ENCODE measurements around the gene PABPC1L. TPM values are rescaled to one million over a fixed set of nuclear protein-coding genes. Genes with fewer than 3 reads are reported as not detected.

PABPC1L gene
- total and polyA plus RNA-seq, 8 donors, result 18.7 to 156 (median 28.1) TPM

GRCh38 chr20:44885392-44886265, 24.2 kb upstream of the PABPC1L start, which contains the start of gene YWHAB:
TSS of gene YWHAB (plus strand) at chr20:44885705. CDS start at chr20:44901534, 15,829 bp downstream.
- TF ChIP-seq CTCF (IDR thresholded peaks at IDR 0.05), result no peak
- DNase-seq, result peak; percentile 97 to 100 (median 99)
- 0 to 1% methylated on average over 54 to 88 of the region's 88 CpGs for WGBS, 2 donors
- intact Hi-C loops (cut with DNase I), result no loop called here
- Histone ChIP-seq H3K27me3 (no peaks in the 10 kb centered on the region), H3K4me1 (peaks cover 5 to 38% (median 31%) of the 10 kb centered on the region in 3 donors), H3K4me3 (peak within 1 kb of the TSS; percentile 99 to 100 (median 99)), H3K27ac (peak within 1 kb of the TSS; percentile 91 to 96 (median 94)), H3K36me3 (no peaks in the 10 kb centered on the region), H3K9me3 (no peaks in the 10 kb centered on the region)
- FAIRE-seq, result no peak
- peak; percentile 97 to 99 (median 98) for ATAC-seq

DNA sequence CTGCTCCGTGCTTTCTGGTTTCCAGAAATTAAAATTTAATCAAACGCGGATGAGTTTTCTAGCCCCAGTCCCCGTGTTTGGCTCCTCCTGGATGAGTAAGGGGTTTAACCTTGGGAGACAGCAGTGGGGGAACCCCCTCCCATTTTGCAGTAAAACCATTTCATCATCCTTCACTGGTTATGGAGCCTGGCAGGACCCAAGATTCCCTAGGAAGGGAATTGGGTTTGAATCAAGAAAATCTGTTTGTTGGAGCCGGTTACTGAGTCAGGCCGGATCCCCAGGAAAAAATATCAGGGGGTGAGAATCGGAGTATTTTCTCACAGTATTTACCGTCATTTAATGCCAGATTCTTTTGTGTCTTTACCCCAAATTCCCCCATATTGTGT, 23.6 kb upstream of the PABPC1L start:
- 0 to 1% methylated on average over 8 of the region's 8 CpGs for WGBS, 2 donors

GRCh38 chr20:44886828-44887227, 23.0 kb upstream of the PABPC1L start:
- Histone ChIP-seq H3K4me1 (peaks cover 5 to 38% (median 31%) of the 10 kb centered on the region in 3 donors), H3K27me3 (no peaks in the 10 kb centered on the region), H3K4me3 (peak overlapping the region in 3 of 4 donors; percentile 99 to 100 (median 99)), H3K36me3 (no peaks in the 10 kb centered on the region), H3K27ac (no peak overlapping the region), H3K9me3 (no peaks in the 10 kb centered on the region)
- ATAC-seq (no peak), FAIRE-seq (no peak), DNase-seq (no peak)
- 2 to 4% methylated on average over 2 of the region's 2 CpGs for WGBS, 2 donors
- intact Hi-C loops (cut with DNase I), result no loop called here
- TF ChIP-seq CTCF (IDR thresholded peaks at IDR 0.05), result no peak

More for the DNA sequence above, 23.6 kb upstream of the PABPC1L start:
- no peaks in the 10 kb centered on the region for H3K27me3 ChIP-seq
- H3K9me3 ChIP-seq, result no peaks in the 10 kb centered on the region
- H3K27ac ChIP-seq, result peak overlapping the region; percentile 91 to 96 (median 94)
- H3K4me3 ChIP-seq, result peak overlapping the region; percentile 99 to 100 (median 99)
- no peaks in the 10 kb centered on the region for H3K36me3 ChIP-seq
- intact Hi-C loops (cut with DNase I), result no loop called here
- TF ChIP-seq CTCF (IDR thresholded peaks at IDR 0.05), result no peak
- ATAC-seq (no peak), DNase-seq (no peak), FAIRE-seq (no peak)
- peaks cover 5 to 38% (median 31%) of the 10 kb centered on the region in 3 donors for H3K4me1 ChIP-seq

- TF ChIP-seq CTCF (IDR thresholded peaks at IDR 0.05), result no peak
- H3K9me3 ChIP-seq, result no peaks in the 10 kb centered on the region
- 45 to 58% methylated on average over 4 of the region's 4 CpGs for WGBS, 2 donors
- H3K4me1 ChIP-seq, result peaks cover 5 to 38% (median 31%) of the 10 kb centered on the region in 3 donors
- peak overlapping the region in 1 of 4 donors; percentile 100 for H3K4me3 ChIP-seq
- FAIRE-seq (no peak), DNase-seq (no peak), ATAC-seq (no peak)
- no peaks in the 10 kb centered on the region for H3K27me3 ChIP-seq
- no peak overlapping the region for H3K27ac ChIP-seq
- intact Hi-C loops (cut with DNase I), result no loop called here
- no peaks in the 10 kb centered on the region for H3K36me3 ChIP-seq
Observed at GRCh38 chr20:44887466-44887865, 22.4 kb upstream of the PABPC1L start.

Data from pancreas (tissue), 10 donors.